A673 (cell line): ENCODE measurements around the gene GPX4. TPM values are rescaled to one million over a fixed set of nuclear protein-coding genes. Genes with fewer than 3 reads are reported as not detected.

Experiments
- BruUV-seq: library from RNA; stranded (reverse); fragments of 400-500 nt; replicated peaks from 2 replicates; lab custom pipeline; 2021; lab: Mats Ljungman, UMichigan
- CTCF ChIA-PET: fragments of 300-600 bp; sonication (Branson Sonifier 250); formaldehyde crosslinking; loops from one replicate; lab custom pipeline; 2022; ENCODE audit warnings: antibody characterized with exemption; lab: Charles Lee
- POLR2A ChIA-PET: fragments of 300-600 bp; sonication (Branson Sonifier 250); formaldehyde crosslinking; loops from one replicate; lab custom pipeline; 2022; ENCODE audit warnings: antibody characterized with exemption; ENCODE audit not compliant: low non-redundant PET; lab: Charles Lee
- DNase-seq: peaks from one replicate; pipeline ENCODE4 v3.0.0-alpha.2; 2015; ENCODE audit warnings: low spot score
- H3K27ac ChIP-seq: fragments of 200-600 bp; sonication (generic); 2 replicates; pipeline ENCODE4 v1.5.1; 2016; ENCODE audit warnings: mixed run types, low read depth, mild to moderate bottlenecking, mixed read lengths, antibody characterized with exemption, low read length; ENCODE audit not compliant: poor library complexity, severe bottlenecking
- H3K27me3 ChIP-seq: fragments of 200-600 bp; sonication (generic); replicated peaks from 2 replicates; pipeline ENCODE4 v1.6.1; 2017; ENCODE audit warnings: mixed run types, low read depth, mild to moderate bottlenecking, mixed read lengths, antibody characterized with exemption, low read length; ENCODE audit not compliant: insufficient read depth, poor library complexity
- H3K36me3 ChIP-seq: fragments of 200-600 bp; sonication (generic); 2 replicates; pipeline ENCODE4 v1.6.1; 2016; ENCODE audit warnings: mixed run types, mild to moderate bottlenecking, mixed read lengths, antibody characterized with exemption, low read length; ENCODE audit not compliant: insufficient read depth, poor library complexity, severe bottlenecking
- H3K4me1 ChIP-seq: fragments of 200-600 bp; sonication (generic); 2 replicates; pipeline ENCODE4 v1.6.1; 2017; ENCODE audit warnings: mixed run types, mild to moderate bottlenecking, mixed read lengths, antibody characterized with exemption, low read length; ENCODE audit not compliant: insufficient read depth, poor library complexity, severe bottlenecking
- H3K4me3 ChIP-seq: fragments of 200-600 bp; sonication (generic); 2 replicates; pipeline ENCODE4 v1.5.1; 2016; ENCODE audit warnings: low read depth, mixed run types, mild to moderate bottlenecking, mixed read lengths, low read length; ENCODE audit not compliant: poor library complexity, severe bottlenecking
- H3K9me3 ChIP-seq: fragments of 200-600 bp; sonication (generic); 2 replicates; pipeline ENCODE4 v1.6.1; 2016; ENCODE audit warnings: mixed run types, low read depth, mild to moderate bottlenecking, mixed read lengths, antibody characterized with exemption, low read length; ENCODE audit not compliant: poor library complexity, severe bottlenecking
- EZH2 ChIP-seq: fragments of 200-600 bp; sonication (generic); IDR thresholded peaks from 2 replicates; pipeline ENCODE4 v1.6.1; 2017; ENCODE audit warnings: borderline replicate concordance, low read depth, mild to moderate bottlenecking, mixed read lengths, antibody characterized with exemption, low read length; ENCODE audit not compliant: poor library complexity, severe bottlenecking
- intact Hi-C: fragments of 100-400 bp; cut with micrococcal nuclease; formaldehyde crosslinking; loops from one replicate; pipeline ENCODE4 v1.10.0; 2022; ENCODE audit not compliant: unreplicated experiment
- total RNA-seq: library from RNA; stranded (reverse); gene quantifications from 2 replicates; pipeline ENCODE4 v1.2.3, GENCODE V29; 2021
- TF ChIP-seq, protein P1 (sequence below): fragments of 300-800, 200-600 bp; sonication (generic); conservative IDR thresholded peaks from 2 replicates; pipeline ENCODE4 v1.5.1; 2017; ENCODE audit warnings: low read depth, mild to moderate bottlenecking, antibody characterized with exemption, low read length, moderate library complexity, mixed read lengths

The GPX4 gene
- total RNA-seq, 1 experiment from 2014 or later: 368 TPM

DNA sequence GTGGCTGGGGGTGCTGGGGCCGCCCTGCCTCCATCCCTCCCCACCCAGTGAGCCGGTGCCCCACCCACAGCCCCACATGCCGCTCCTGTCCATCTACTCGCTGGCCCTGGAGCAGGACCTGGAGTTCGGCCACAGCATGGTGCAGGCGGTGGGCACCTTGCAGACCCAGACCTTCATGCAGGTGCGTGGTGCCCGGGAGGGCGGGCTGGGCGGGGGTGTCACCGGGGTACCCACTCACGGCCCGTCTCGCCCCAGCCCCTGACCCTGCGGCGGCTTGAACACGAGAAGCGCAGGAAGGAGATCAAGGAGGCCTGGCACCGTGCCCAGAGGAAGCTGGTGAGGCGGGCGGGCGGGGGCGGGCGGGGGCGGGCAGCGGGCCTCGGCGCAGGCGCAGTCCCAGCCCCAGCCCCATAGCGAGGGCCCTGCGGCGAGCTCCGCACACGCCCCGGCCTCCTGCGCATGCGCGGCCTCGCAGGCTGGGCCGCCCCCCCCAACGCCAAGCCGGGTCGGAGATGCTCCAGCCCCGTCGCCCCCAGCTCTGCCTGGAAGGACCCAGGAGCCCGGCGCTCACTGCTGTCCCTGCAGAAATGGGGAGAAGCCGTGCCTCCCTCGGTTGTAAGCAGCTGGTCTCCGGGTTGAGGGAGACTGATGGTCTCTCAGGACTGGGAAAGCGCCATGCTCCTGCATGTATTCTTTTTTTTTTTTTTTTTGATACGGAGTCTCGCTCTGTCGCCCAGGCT is 29.1 kb upstream of the GPX4 start:
- H3K27me3 ChIP-seq: peaks cover 7% of the 10 kb centered on the region
- peak overlapping the region; percentile 63 for H3K27ac ChIP-seq
- H3K9me3 ChIP-seq: no peaks in the 10 kb centered on the region
- no TSS peak for BruUV-seq
- intact Hi-C loops: no loop called here
- ChIA-PET POLR2A (interaction anchor here (0.6 to 0.9 kb wide), 4 partner anchors 22 to 1023 kb away, joined by 3 to 6 read pairs (median 4); no protein-coding TSS in a partner anchor), CTCF (interaction anchor here (0.6 to 1.6 kb wide), 5 partner anchors 10 to 170 kb away, joined by 3 to 6 read pairs (median 4); no protein-coding TSS in a partner anchor)
- TF ChIP-seq, protein P1, sequence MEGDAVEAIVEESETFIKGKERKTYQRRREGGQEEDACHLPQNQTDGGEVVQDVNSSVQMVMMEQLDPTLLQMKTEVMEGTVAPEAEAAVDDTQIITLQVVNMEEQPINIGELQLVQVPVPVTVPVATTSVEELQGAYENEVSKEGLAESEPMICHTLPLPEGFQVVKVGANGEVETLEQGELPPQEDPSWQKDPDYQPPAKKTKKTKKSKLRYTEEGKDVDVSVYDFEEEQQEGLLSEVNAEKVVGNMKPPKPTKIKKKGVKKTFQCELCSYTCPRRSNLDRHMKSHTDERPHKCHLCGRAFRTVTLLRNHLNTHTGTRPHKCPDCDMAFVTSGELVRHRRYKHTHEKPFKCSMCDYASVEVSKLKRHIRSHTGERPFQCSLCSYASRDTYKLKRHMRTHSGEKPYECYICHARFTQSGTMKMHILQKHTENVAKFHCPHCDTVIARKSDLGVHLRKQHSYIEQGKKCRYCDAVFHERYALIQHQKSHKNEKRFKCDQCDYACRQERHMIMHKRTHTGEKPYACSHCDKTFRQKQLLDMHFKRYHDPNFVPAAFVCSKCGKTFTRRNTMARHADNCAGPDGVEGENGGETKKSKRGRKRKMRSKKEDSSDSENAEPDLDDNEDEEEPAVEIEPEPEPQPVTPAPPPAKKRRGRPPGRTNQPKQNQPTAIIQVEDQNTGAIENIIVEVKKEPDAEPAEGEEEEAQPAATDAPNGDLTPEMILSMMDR: no peak
- no peak for TF ChIP-seq EZH2
- peaks cover 15% of the 10 kb centered on the region for H3K4me1 ChIP-seq
- peak; percentile 92 for DNase-seq
- peak overlapping the region; percentile 47 for H3K4me3 ChIP-seq
- H3K36me3 ChIP-seq: no peaks in the 10 kb centered on the region

DNA sequence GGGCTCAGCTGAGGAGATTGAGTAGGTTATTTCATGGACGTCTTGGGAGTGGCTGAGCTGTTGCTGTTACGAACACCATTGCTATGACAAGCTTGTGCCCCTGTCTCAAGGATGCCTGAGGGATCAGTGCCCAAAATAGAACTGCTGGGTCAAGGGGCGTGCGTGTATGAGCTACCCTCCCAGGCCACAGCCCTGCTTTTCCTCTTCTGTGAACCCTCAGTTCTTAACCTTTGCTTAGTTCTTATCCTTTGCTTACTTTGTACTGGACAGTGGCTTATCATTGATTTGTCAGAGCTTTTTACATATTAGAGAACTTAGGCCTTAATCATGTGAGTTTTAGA is 27.8 kb upstream of the GPX4 start:
- no peak for DNase-seq
- H3K4me1 ChIP-seq: peaks cover 10% of the 10 kb centered on the region
- H3K27ac ChIP-seq: peak overlapping the region; percentile 30
- intact Hi-C loops: no loop called here
- no peak overlapping the region for H3K4me3 ChIP-seq
- TF ChIP-seq, protein P1: no peak
- no peak for TF ChIP-seq EZH2
- H3K27me3 ChIP-seq: peaks cover 2% of the 10 kb centered on the region
- POLR2A ChIA-PET: no interaction called here
- H3K9me3 ChIP-seq: no peaks in the 10 kb centered on the region
- no TSS peak for BruUV-seq
- CTCF ChIA-PET: no interaction called here
- no peaks in the 10 kb centered on the region for H3K36me3 ChIP-seq

DNA sequence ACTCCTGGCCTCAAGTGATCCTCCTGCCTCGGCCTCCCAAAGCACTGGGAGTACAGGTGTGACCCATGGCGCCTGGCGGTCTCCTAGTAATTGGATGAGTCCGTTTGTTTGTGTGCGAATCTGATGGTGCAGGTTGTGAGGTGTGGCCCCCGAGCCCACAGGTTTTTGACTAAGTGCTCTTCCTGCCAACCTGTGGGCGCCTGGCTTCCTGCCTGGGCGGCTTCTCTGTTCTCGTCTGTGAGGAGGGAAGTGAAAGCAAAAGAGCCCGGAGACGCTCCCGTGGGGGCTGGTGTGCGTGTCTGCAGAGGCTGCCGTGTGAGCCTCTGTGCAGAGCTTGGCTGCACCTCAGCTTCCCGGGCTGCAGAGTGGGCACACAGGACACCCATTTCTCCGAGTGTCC is 26.8 kb upstream of the GPX4 start:
- H3K4me3 ChIP-seq: no peak overlapping the region
- intact Hi-C loops: no loop called here
- TF ChIP-seq, protein P1: no peak
- no peak for TF ChIP-seq EZH2
- no peaks in the 10 kb centered on the region for H3K27me3 ChIP-seq
- DNase-seq: no peak
- ChIA-PET POLR2A (no interaction called here), CTCF (no interaction called here)
- H3K9me3 ChIP-seq: no peaks in the 10 kb centered on the region
- H3K36me3 ChIP-seq: no peaks in the 10 kb centered on the region
- no TSS peak for BruUV-seq
- H3K27ac ChIP-seq: no peak overlapping the region
- peaks cover 6% of the 10 kb centered on the region for H3K4me1 ChIP-seq
